PC-9 (cell line): ENCODE data around the gene ZNF221. TPM values are rescaled to one million over a fixed set of nuclear protein-coding genes. Genes with fewer than 3 reads are reported as not detected.
"Not testable (repeated sequence)": the region's sequence is repeated elsewhere in the genome, so short reads cannot be mapped to it uniquely, and the experiment has no call there.

Experiments used
- BruUV-seq: library from RNA; stranded (reverse); fragments of 400-500 nt; replicated peaks from 2 replicates; lab custom pipeline; 2021; lab: Mats Ljungman, UMichigan
- CTCF ChIA-PET: fragments of 300-600 bp; sonication (Branson Sonifier 250); formaldehyde crosslinking; loops from one replicate; lab custom pipeline; 2022; ENCODE audit warnings: antibody characterized with exemption; lab: Charles Lee
- POLR2A ChIA-PET: fragments of 300-600 bp; sonication (Branson Sonifier 250); formaldehyde crosslinking; loops from one replicate; lab custom pipeline; 2022; ENCODE audit warnings: antibody characterized with exemption; ENCODE audit not compliant: unreplicated experiment; lab: Charles Lee
- DNase-seq, 2 experiments: peaks; one replicate each; pipeline versions ENCODE4 v3.0.0 to v3.0.0-alpha.2; 2015 to 2022; ENCODE audit warnings: mixed read lengths in 1 of 2
- H2AFZ ChIP-seq: fragments of 200-600 bp; sonication (generic); 2 replicates; pipeline ENCODE4 v1.8.1; 2017; ENCODE audit warnings: antibody characterized with exemption
- H3F3A ChIP-seq: fragments of 200-600 bp; sonication (generic); 2 replicates; pipeline ENCODE4 v1.8.1; 2017; ENCODE audit warnings: antibody characterized with exemption, mild to moderate bottlenecking, low read depth; ENCODE audit not compliant: insufficient read depth
- H3K27ac ChIP-seq: fragments of 200-600 bp; sonication (generic); 2 replicates; pipeline ENCODE4 v1.6.1; 2016; ENCODE audit warnings: mixed run types
- H3K27me3 ChIP-seq: fragments of 200-600 bp; sonication (generic); 2 replicates; pipeline ENCODE4 v1.6.1; 2016; ENCODE audit warnings: low read depth, mixed run types; ENCODE audit not compliant: insufficient read depth
- H3K36me3 ChIP-seq: fragments of 200-600 bp; sonication (generic); 2 replicates; pipeline ENCODE4 v1.6.1; 2016; ENCODE audit warnings: low read depth, mixed run types
- H3K4me1 ChIP-seq: fragments of 200-600 bp; sonication (generic); replicated peaks from 2 replicates; pipeline ENCODE4 v1.6.1; 2016; ENCODE audit warnings: mixed run types; ENCODE audit not compliant: insufficient read depth
- H3K4me2 ChIP-seq: fragments of 200-600 bp; sonication (generic); 2 replicates; pipeline ENCODE4 v1.6.1; 2017; ENCODE audit warnings: mixed run types
- H3K4me3 ChIP-seq: fragments of 200-600 bp; sonication (generic); 2 replicates; pipeline ENCODE4 v1.6.1; 2016; ENCODE audit warnings: mixed run types
- H3K79me2 ChIP-seq: fragments of 200-600 bp; sonication (generic); 2 replicates; pipeline ENCODE4 v1.6.1; 2017; ENCODE audit warnings: low read depth, mixed run types
- H3K9me2 ChIP-seq: fragments of 200-600 bp; sonication (generic); 2 replicates; pipeline ENCODE4 v1.8.1; 2017; ENCODE audit warnings: mild to moderate bottlenecking; ENCODE audit not compliant: insufficient read depth
- H3K9me3 ChIP-seq: fragments of 200-600 bp; sonication (generic); 2 replicates; pipeline ENCODE4 v1.8.1; 2016; ENCODE audit warnings: low read depth; ENCODE audit not compliant: insufficient read depth
- H4K20me1 ChIP-seq: fragments of 200-600 bp; sonication (generic); 2 replicates; pipeline ENCODE4 v1.8.1; 2017; ENCODE audit not compliant: insufficient read depth
- CTCF ChIP-seq: fragments of 200-600 bp; sonication (generic); conservative IDR thresholded peaks from 2 replicates; pipeline ENCODE4 v1.6.1; 2017; ENCODE audit warnings: mixed run types, antibody characterized with exemption, mild to moderate bottlenecking, moderate library complexity
- EZH2 ChIP-seq: fragments of 200-600 bp; sonication (generic); IDR thresholded peaks from 2 replicates; pipeline ENCODE4 v1.8.0; 2017; ENCODE audit warnings: antibody characterized with exemption, low read depth
- intact Hi-C: fragments of 100-400 bp; cut with micrococcal nuclease; formaldehyde crosslinking; loops from one replicate; pipeline ENCODE4 v1.10.0; 2022; ENCODE audit not compliant: unreplicated experiment
- total RNA-seq: library from RNA; stranded (reverse); gene quantifications from 2 replicates; pipeline ENCODE4 v1.2.3, GENCODE V29; 2021

ZNF221 gene
- total RNA-seq, 1 experiment from 2014 or later, result 1.7 TPM

GRCh38 chr19:43939557-43940260, 11.3 kb upstream of the ZNF221 start:
- Histone ChIP-seq H3K9me2 (no peaks in the 10 kb centered on the region), H3K27me3 (peaks cover 20% of the 10 kb centered on the region), H3F3A (no peaks in the 10 kb centered on the region), H3K79me2 (no peaks in the 10 kb centered on the region), H3K4me1 (no peaks in the 10 kb centered on the region), H3K4me2 (no peak overlapping the region), H3K36me3 (no peaks in the 10 kb centered on the region), H3K27ac (no peak overlapping the region), H3K4me3 (no peak overlapping the region), H2AFZ (no peak overlapping the region), H3K9me3 (peaks cover 4% of the 10 kb centered on the region), H4K20me1 (no peaks in the 10 kb centered on the region)
- POLR2A ChIA-PET, result no interaction called here
- CTCF ChIA-PET, result interaction anchor here (0.7 kb wide), 1 partner anchor 1241 kb away, joined by 7 read pairs; no protein-coding TSS in a partner anchor
- BruUV-seq, result no TSS peak
- intact Hi-C loops, result loop anchor here (5.0 kb wide), 1 partner anchor 113 kb away; the partner anchor contains the start of gene ZNF223
- TF ChIP-seq CTCF (no peak), EZH2 (no peak)
- DNase-seq, result no peak

GRCh38 chr19:43940719-43941118, 10.3 kb upstream of the ZNF221 start:
- ChIA-PET CTCF (no interaction called here), POLR2A (no interaction called here)
- H3K79me2 ChIP-seq, result no peaks in the 10 kb centered on the region

GRCh38 chr19:43941209-43941608, 9.8 kb upstream of the ZNF221 start:
- H3K9me3 ChIP-seq, result no peaks in the 10 kb centered on the region; the same call in none of the 2 replicates
- no peaks in the 10 kb centered on the region for H3K9me2 ChIP-seq
- H3K4me3 ChIP-seq, result no peak overlapping the region
- no peak overlapping the region for H2AFZ ChIP-seq
- H3K79me2 ChIP-seq, result no peaks in the 10 kb centered on the region
- CTCF ChIA-PET, result no interaction called here
- no peak for DNase-seq
- no peak overlapping the region for H3K27ac ChIP-seq
- H3K4me1 ChIP-seq, result no peaks in the 10 kb centered on the region
- intact Hi-C loops, result no loop called here
- H4K20me1 ChIP-seq, result no peaks in the 10 kb centered on the region
- H3F3A ChIP-seq, result no peaks in the 10 kb centered on the region
- no peak overlapping the region for H3K4me2 ChIP-seq
- H3K27me3 ChIP-seq, result peaks cover 20% of the 10 kb centered on the region
- no peaks in the 10 kb centered on the region for H3K36me3 ChIP-seq
- TF ChIP-seq EZH2, result no peak
- no peak for TF ChIP-seq CTCF
- BruUV-seq, result no TSS peak
- POLR2A ChIA-PET, result no interaction called here

More at GRCh38 chr19:43940719-43941118, 10.3 kb upstream of the ZNF221 start:
- Histone ChIP-seq H3K4me2 (no peak overlapping the region), H3K9me2 (no peaks in the 10 kb centered on the region), H3K4me1 (no peaks in the 10 kb centered on the region), H3K27me3 (peaks cover 20% of the 10 kb centered on the region), H3K36me3 (no peaks in the 10 kb centered on the region), H3F3A (no peaks in the 10 kb centered on the region), H3K4me3 (no peak overlapping the region), H3K27ac (no peak overlapping the region), H3K9me3 (peaks cover 4% of the 10 kb centered on the region), H2AFZ (no peak overlapping the region), H4K20me1 (no peaks in the 10 kb centered on the region)
- no TSS peak for BruUV-seq
- intact Hi-C loops, result no loop called here
- TF ChIP-seq CTCF (no peak), EZH2 (no peak)
- no peak for DNase-seq

- intact Hi-C loops, H3K36me3 ChIP-seq, H3K27me3 ChIP-seq, POLR2A ChIA-PET, H3K27ac ChIP-seq, BruUV-seq, H2AFZ ChIP-seq, CTCF ChIA-PET, H3K4me3 ChIP-seq, H3K79me2 ChIP-seq, H4K20me1 ChIP-seq, H3K9me2 ChIP-seq, H3F3A ChIP-seq, DNase-seq, H3K4me1 ChIP-seq, H3K4me2 ChIP-seq: not testable (repeated sequence)
- peaks cover 16% of the 10 kb centered on the region for H3K9me3 ChIP-seq
These were observed 3.6 kb upstream of the ZNF221 start for GRCh38 chr19:43947412-43947811.

- H3K4me1 ChIP-seq, H3K27ac ChIP-seq, DNase-seq, CTCF ChIA-PET, H3K27me3 ChIP-seq, POLR2A ChIA-PET, H3K9me2 ChIP-seq, H2AFZ ChIP-seq, H3F3A ChIP-seq, H3K4me2 ChIP-seq, H3K4me3 ChIP-seq, H3K79me2 ChIP-seq, H3K36me3 ChIP-seq, BruUV-seq, H4K20me1 ChIP-seq: not testable (repeated sequence)
- intact Hi-C loops, result loop anchor here (2.0 kb wide), 1 partner anchor 53 kb away; the partner anchor contains the start of gene ZNF230
- H3K9me3 ChIP-seq, result peaks cover 18% of the 10 kb centered on the region
These were observed 1.2 kb upstream of the ZNF221 start for GRCh38 chr19:43949803-43950202.
